Mammary epithelial cell (primary cell): ENCODE results near the gene FAM228B.

Source experiments
- EZH2 ChIP-seq: IDR thresholded peaks from 2 replicates; pipeline ENCODE4 v1.6.1; 2012; ENCODE audit warnings: low read length, inconsistent platforms, borderline replicate concordance
- TF ChIP-seq, protein P1 (sequence below), 2 donors: IDR thresholded peaks in 1 of 2; conservative IDR thresholded peaks in 1 of 2; 2 replicates each; pipeline ENCODE4 v1.5.1; 2011 to 2012; ENCODE audit warnings: inconsistent platforms in 2 of 2, low read length in 2 of 2, mild to moderate bottlenecking in 2 of 2, control low read depth in 1 of 2, low read depth in 1 of 2; ENCODE audit not compliant: insufficient read depth in 1 of 2; ENCODE audit errors: extremely low read depth in 1 of 2

DNA sequence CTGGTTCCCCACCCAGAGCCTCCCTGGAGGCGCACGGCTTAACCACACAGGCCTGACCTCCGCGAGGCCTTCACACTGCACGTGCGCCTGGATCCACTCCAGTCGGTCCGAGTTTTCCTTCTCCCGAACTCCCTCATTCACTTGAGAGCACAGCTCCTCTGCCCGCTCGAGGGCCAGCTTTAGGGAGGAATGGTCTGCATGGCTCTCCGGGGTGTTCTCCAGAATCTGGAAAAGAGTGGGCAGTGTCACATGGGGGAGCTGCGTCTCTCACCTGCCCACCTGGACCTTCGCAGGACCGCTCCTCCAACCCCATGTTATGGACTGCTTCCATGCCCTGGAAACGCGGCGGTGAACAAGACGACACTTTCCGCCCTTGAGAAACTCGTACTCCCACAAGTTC is 87.5 kb downstream of the FAM228B start:
- TF ChIP-seq, protein P1, sequence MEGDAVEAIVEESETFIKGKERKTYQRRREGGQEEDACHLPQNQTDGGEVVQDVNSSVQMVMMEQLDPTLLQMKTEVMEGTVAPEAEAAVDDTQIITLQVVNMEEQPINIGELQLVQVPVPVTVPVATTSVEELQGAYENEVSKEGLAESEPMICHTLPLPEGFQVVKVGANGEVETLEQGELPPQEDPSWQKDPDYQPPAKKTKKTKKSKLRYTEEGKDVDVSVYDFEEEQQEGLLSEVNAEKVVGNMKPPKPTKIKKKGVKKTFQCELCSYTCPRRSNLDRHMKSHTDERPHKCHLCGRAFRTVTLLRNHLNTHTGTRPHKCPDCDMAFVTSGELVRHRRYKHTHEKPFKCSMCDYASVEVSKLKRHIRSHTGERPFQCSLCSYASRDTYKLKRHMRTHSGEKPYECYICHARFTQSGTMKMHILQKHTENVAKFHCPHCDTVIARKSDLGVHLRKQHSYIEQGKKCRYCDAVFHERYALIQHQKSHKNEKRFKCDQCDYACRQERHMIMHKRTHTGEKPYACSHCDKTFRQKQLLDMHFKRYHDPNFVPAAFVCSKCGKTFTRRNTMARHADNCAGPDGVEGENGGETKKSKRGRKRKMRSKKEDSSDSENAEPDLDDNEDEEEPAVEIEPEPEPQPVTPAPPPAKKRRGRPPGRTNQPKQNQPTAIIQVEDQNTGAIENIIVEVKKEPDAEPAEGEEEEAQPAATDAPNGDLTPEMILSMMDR (conservative IDR thresholded peaks at IDR 0.05 in 1 of 2, IDR thresholded peaks at IDR 0.05 in 1 of 2; ENCODE audit: extremely low read depth in 1 of 2, insufficient read depth in 1 of 2, low read depth in 1 of 2, low read length in 2 of 2): no peak
- no peak for TF ChIP-seq EZH2
